Adrenal gland (tissue), 12 donors: Measurements from ENCODE around the gene SSBP3. TPM values are rescaled to one million over a fixed set of nuclear protein-coding genes. Genes with fewer than 3 reads are reported as not detected.

ENCODE experiments used
- DNase-seq, 7 donors: peaks; one replicate each; pipeline ENCODE4 v3.0.0-alpha.2; 2019 to 2020
- H3K27ac ChIP-seq, 5 donors: fragments of 200-600 bp; sonication (generic) in 4 of 5; 1 replicate in 3 of 5; 2 replicates in 2 of 5; pipeline versions ENCODE4 v1.5.1 to v1.8.0; 2016 to 2020; ENCODE audit warnings: mild to moderate bottlenecking in 1 of 5
- H3K27me3 ChIP-seq: fragments of 200-600 bp; 2 replicates; pipeline ENCODE4 v1.8.0; 2021
- H3K36me3 ChIP-seq, 2 donors: fragments of 200-600 bp; replicated peaks in 1 of 2; 1 replicate in 1 of 2; 2 replicates in 1 of 2; pipeline versions ENCODE4 v1.5.1 to v1.8.0; 2018 to 2022
- H3K4me1 ChIP-seq, 2 donors: fragments of 200-600 bp; replicated peaks in 1 of 2; 1 replicate in 1 of 2; 2 replicates in 1 of 2; pipeline versions ENCODE4 v1.5.1 to v1.8.0; 2018 to 2021
- H3K4me3 ChIP-seq, 4 donors: fragments of 200-600 bp; sonication (generic) in 3 of 4; one replicate each; pipeline ENCODE4 v1.5.1; 2016 to 2018
- H3K9me3 ChIP-seq, 3 donors: fragments of 200-600 bp; sonication (generic) in 1 of 3; replicated peaks in 1 of 3; 1 replicate in 2 of 3; 2 replicates in 1 of 3; pipeline versions ENCODE4 v1.5.1 to v1.8.0; 2016 to 2021
- CTCF ChIP-seq, 6 experiments: fragments of 450-650 bp in 4 of 6; fragments of 200-600 bp in 2 of 6; sonication (generic) in 1 of 6; IDR thresholded peaks; 1 replicate in 5 of 6; 2 replicates in 1 of 6; pipeline versions ENCODE4 v1.5.1 to v1.8.0; 2016 to 2021; ENCODE audit warnings: antibody characterized with exemption in 6 of 6, mild to moderate bottlenecking in 2 of 6, moderate library complexity in 1 of 6
- POLR2A ChIP-seq, 2 donors: fragments of 450-650 bp; IDR thresholded peaks; one replicate each; pipeline ENCODE4 v1.6.1; 2017; ENCODE audit warnings: antibody characterized with exemption in 2 of 2, mild to moderate bottlenecking in 2 of 2, moderate library complexity in 1 of 2
- WGBS, 4 donors: extraction: QIAGEN DNeasy Blood & Tissue Kit in 2 of 4; methylation state at CpG; one replicate each; pipeline versions ENCODE4 v1.1.5 to v1.1.7; 2013 to 2017; 5-methylcytosine and 5-hydroxymethylcytosine counted together
- intact Hi-C, 2 donors: fragments of 100-400 bp; cut with DNase I; formaldehyde crosslinking; loops; one replicate each; pipeline versions ENCODE4 v1.14.1 to v1.15.0; 2022 to 2023
- polyA plus RNA-seq, 3 donors: library from polyadenylated mRNA; stranded (reverse); fragments of 200-250 nt in 2 of 3; fragments of 350-450 nt in 1 of 3; fragmentation: Illumina TruSeq in 1 of 3; extraction: RNeasy Lipid Tissue Mini Kit (QIAGEN cat#74804) in 1 of 3; gene quantifications; one replicate each; pipeline ENCODE4 v1.2.3, GENCODE V29; 2013 to 2014
- total RNA-seq, 9 donors: library from RNA; depleted of rRNA in 4 of 9; stranded (reverse); fragments of >200 nt in 4 of 9; fragments of 120-200 nt in 1 of 9; fragmentation: NEBNext Ultra II Directional in 1 of 9; extraction: Animal tissue kit (Norgen Biotek cat#: 25700) in 1 of 9; gene quantifications; one replicate each; pipeline versions ENCODE4 v1.1.0 to v1.2.4, GENCODE V29; 2013 to 2023
- donor health status: healthy with polysubstance abuse.
- donor health status: Bipolar disorder and iron deficiency.
- donor health status: DM: yes; HTN: yes; CAD: no.
- donor health status: DM: no; HTN: no; CAD: no.
- donor health status: DM: no; HTN: no; CAD: no.
- donor health status: DM: yes; HTN: yes; CAD: no.

Gene SSBP3
- total and polyA plus RNA-seq, 12 donors, result 15.3 to 150 (median 66.0) TPM

- Histone ChIP-seq H3K27me3 (no peaks in the 10 kb centered on the region), H3K36me3 (no peaks in the 10 kb centered on the region), H3K27ac (peak overlapping the region in 4 of 5 donors; percentile 8 to 81 (median 48)), H3K4me1 (peaks cover 29 to 85% of the 10 kb centered on the region in 2 donors), H3K9me3 (no peaks in the 10 kb centered on the region), H3K4me3 (no peak overlapping the region)
- intact Hi-C loops, result no loop called here
- no peak for DNase-seq
- 45 to 64% (median 51%) methylated on average over 13 to 14 of the region's 14 CpGs for WGBS, 4 donors
- TF ChIP-seq POLR2A (IDR thresholded peaks at IDR 0.05) (no peak), CTCF (IDR thresholded peaks at IDR 0.05) (no peak)
Measured at GRCh38 chr1:54327386-54328065, 78.7 kb downstream of the SSBP3 start.

GRCh38 chr1:54326543-54327385 lies 79.4 kb downstream of the SSBP3 start:
- Histone ChIP-seq H3K36me3 (no peaks in the 10 kb centered on the region), H3K27me3 (no peaks in the 10 kb centered on the region), H3K9me3 (no peaks in the 10 kb centered on the region), H3K4me3 (no peak overlapping the region), H3K27ac (peak overlapping the region in 3 of 5 donors; percentile 8 to 81 (median 59)), H3K4me1 (peaks cover 21 to 78% of the 10 kb centered on the region in 2 donors)
- 71 to 78% (median 74%) methylated on average over 12 of the region's 12 CpGs for WGBS, 4 donors
- intact Hi-C loops, result no loop called here
- DNase-seq, result no peak
- TF ChIP-seq POLR2A (IDR thresholded peaks at IDR 0.05), result no peak
- no peak for TF ChIP-seq CTCF (IDR thresholded peaks at IDR 0.05)

GRCh38 chr1:54325703-54326461 lies 80.3 kb downstream of the SSBP3 start:
- peak in 1 of 7 donors; percentile 81 for DNase-seq
- no peaks in the 10 kb centered on the region for H3K27me3 ChIP-seq
- intact Hi-C loops, result no loop called here
- TF ChIP-seq CTCF (IDR thresholded peaks at IDR 0.05), result no peak
- TF ChIP-seq POLR2A (IDR thresholded peaks at IDR 0.05), result no peak
- WGBS, 4 donors, result 83 to 92% (median 84%) methylated on average over 13 to 20 of the region's 20 CpGs
- peaks cover 14 to 69% of the 10 kb centered on the region in 2 donors for H3K4me1 ChIP-seq
- H3K36me3 ChIP-seq, result no peaks in the 10 kb centered on the region
- no peaks in the 10 kb centered on the region for H3K9me3 ChIP-seq
- peak overlapping the region in 2 of 5 donors; percentile 59 to 81 for H3K27ac ChIP-seq
- H3K4me3 ChIP-seq, result no peak overlapping the region

- H3K36me3 ChIP-seq, result no peaks in the 10 kb centered on the region
- no peak overlapping the region for H3K4me3 ChIP-seq
- no peaks in the 10 kb centered on the region for H3K9me3 ChIP-seq
- H3K27ac ChIP-seq, result peak overlapping the region in 2 of 5 donors; percentile 59 to 81
- no peak for DNase-seq
- intact Hi-C loops, result no loop called here
- H3K4me1 ChIP-seq, result peaks cover 14 to 63% of the 10 kb centered on the region in 2 donors
- WGBS, 4 donors, result 85 to 90% (median 88%) methylated on average over 2 of the region's 2 CpGs
- TF ChIP-seq POLR2A (IDR thresholded peaks at IDR 0.05), result no peak
- no peak for TF ChIP-seq CTCF (IDR thresholded peaks at IDR 0.05)
- H3K27me3 ChIP-seq, result no peaks in the 10 kb centered on the region
Measured at GRCh38 chr1:54325284-54325683, 80.9 kb downstream of the SSBP3 start.
